AG09309 (cell line): ENCODE results near the gene THOC7.

Experiments used
- DNase-seq: peaks from one replicate; pipeline ENCODE4 v3.0.0-alpha.2; 2010; ENCODE audit warnings: low read depth
- H3K4me3 ChIP-seq: 2 replicates; pipeline ENCODE4 v1.5.1; 2011; ENCODE audit warnings: mild to moderate bottlenecking, low read depth, low read length, moderate library complexity; ENCODE audit not compliant: control insufficient read depth
- CTCF ChIP-seq: IDR thresholded peaks from 2 replicates; pipeline ENCODE4 v1.5.1; 2011; ENCODE audit warnings: mild to moderate bottlenecking, low read depth, low read length, inconsistent platforms; ENCODE audit not compliant: insufficient read depth, control insufficient read depth; ENCODE audit errors: missing control alignments

The THOC7 gene

DNA sequence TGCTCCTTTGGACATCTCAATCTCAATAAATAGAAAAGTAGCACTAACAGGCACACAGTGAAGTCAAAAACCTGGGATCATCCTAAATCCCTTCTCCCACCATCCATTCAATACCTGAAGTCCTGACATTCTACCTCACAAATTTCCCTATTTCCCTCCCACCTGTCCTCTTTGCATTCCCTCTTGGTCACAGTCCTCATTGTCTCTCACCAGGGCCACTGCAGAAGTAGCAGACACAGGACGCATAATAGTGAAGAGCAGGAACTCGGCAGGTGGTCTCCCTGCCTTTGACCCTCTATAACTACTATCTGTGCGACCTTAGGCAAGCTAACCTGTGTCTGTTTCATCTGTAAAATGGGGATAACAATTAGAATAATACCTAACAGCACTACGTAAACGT is 2.3 kb downstream of the THOC7 start:
- no peak for DNase-seq
- TF ChIP-seq CTCF: no peak
- no peak overlapping the region for H3K4me3 ChIP-seq

DNA sequence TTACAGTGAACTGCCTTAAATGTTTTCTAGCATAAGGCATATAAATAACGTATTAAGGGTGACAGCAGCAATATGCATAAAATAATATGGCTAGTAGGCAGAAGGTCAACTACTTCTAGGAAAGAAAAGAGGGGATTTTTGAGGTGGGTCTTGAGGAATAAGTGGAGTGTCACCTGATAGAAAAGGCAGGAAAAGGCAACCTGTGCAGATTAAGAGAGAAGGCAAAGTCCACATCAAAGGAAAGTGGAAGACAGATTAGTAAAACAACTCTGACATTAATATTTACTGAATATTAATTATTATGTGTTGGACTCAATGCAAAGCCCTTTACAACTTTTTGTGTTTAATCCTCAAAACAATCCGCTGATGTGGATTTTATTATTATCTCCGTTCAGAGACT is 2.8 kb downstream of the THOC7 start:
- no peak overlapping the region for H3K4me3 ChIP-seq
- no peak for TF ChIP-seq CTCF
- no peak for DNase-seq

GRCh38 chr3:63857311-63857710 is 6.3 kb downstream of the THOC7 start:
- no peak overlapping the region for H3K4me3 ChIP-seq
- no peak for TF ChIP-seq CTCF
- DNase-seq: no peak

DNA sequence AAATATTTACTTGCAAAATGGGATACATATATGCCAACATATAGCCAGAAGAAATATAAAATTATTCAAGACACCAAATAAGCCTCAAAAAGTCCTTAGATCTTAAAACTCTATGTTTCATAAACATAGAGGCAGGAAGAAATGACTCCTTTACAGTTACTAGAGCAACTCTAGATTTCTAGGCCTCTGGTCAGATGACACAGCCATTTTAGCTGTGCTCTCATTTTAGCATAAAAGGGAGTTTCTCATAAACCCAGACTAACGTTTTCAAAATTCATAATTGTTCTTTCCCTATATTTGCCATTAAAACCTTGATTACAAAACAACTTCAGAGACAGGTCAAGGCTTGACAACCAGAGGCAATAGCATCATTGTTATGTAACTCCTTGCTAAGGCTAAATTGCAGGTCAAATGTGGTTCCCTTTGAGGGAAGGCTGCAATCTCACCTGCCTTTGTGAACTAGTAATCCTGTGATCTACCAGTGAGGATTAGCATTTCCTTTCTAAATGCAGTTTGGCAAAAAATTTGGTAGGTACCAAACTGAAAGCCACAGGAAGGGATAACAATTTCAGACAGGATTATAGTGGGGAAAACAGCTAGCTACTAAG is 8.2 kb downstream of the THOC7 start:
- DNase-seq: no peak
- TF ChIP-seq CTCF: no peak
- H3K4me3 ChIP-seq: no peak overlapping the region

DNA sequence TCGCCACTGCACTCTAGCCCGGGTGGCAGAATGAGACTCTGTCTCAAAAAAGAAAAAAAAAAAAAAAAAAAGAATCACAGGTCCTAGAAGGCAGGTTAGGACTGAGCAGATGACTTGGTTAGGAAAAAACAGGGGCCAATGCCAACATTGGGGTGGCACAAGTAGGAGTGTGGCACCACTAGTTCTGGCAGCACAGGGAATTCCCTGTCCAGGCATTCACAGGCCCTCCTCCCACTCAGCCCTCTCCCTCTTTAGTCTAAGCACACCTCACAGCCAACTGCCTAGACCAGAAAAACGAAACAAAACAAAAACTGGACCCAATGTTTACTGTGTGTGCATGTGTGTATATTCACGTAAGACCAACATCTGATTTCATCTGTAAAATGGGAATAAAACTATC is 10.5 kb downstream of the THOC7 start:
- no peak overlapping the region for H3K4me3 ChIP-seq
- DNase-seq: no peak
- TF ChIP-seq CTCF: no peak

GRCh38 chr3:63851287-63851686 is 12.3 kb downstream of the THOC7 start:
- no peak overlapping the region for H3K4me3 ChIP-seq
- no peak for DNase-seq
- TF ChIP-seq CTCF: no peak

- TF ChIP-seq CTCF: no peak
- DNase-seq: no peak
- H3K4me3 ChIP-seq: no peak overlapping the region
Observed at GRCh38 chr3:63849175-63849574, 14.4 kb downstream of the THOC7 start.
